T-helper 1 cell treated with Interleukin-12 subunit alpha and Interleukin-12 subunit beta and Interleukin-4 antibody, amounts not matched to agents 30 μg/mL and 1 μg/mL, for 36 hours (primary cell): ENCODE results near the gene RELT.
A peak's percentile ranks its signal among the peaks of the same experiment; 100 is the strongest.

Experiments
- H3K27ac Mint-ChIP-seq: one replicate; pipeline ENCODE4 v1.8.0; 2021; ENCODE audit warnings: mild to moderate bottlenecking, mixed read lengths
- H3K27me3 Mint-ChIP-seq: one replicate; pipeline ENCODE4 v1.8.0; 2021; ENCODE audit warnings: low read depth, mixed read lengths
- H3K36me3 Mint-ChIP-seq: one replicate; pipeline ENCODE4 v1.8.0; 2021; ENCODE audit warnings: low read depth, mixed read lengths
- H3K4me1 Mint-ChIP-seq: one replicate; pipeline ENCODE4 v1.8.0; 2021; ENCODE audit warnings: low read depth, mixed read lengths
- H3K4me3 Mint-ChIP-seq: one replicate; pipeline ENCODE4 v1.8.0; 2021; ENCODE audit warnings: mild to moderate bottlenecking, moderate library complexity, mixed read lengths
- H3K9me3 Mint-ChIP-seq: one replicate; pipeline ENCODE4 v1.8.0; 2021; ENCODE audit warnings: mixed read lengths

RELT gene

DNA sequence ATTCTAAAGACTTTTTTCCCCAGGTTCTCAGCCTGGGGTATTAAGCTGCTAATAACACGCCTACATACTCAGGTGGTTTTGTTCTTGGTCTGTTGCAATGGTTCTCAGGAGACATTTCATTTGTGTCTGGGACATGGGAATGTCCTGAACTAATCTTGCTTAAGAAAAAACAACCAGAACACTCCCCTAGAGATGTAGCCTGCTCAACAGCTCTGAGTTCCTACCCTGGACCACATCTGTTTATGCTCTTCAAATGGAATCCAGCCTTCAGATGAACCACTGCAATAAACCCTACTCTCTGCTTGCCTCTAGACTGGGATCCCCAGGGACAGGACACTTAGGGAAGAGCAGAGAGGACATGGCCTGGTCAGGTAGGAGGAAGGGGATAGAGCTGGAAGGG lies 29.9 kb downstream of the RELT start:
- Mint-ChIP-seq H3K4me3 (no peak overlapping the region), H3K27me3 (no peaks in the 10 kb centered on the region), H3K4me1 (peaks cover under 1% of the 10 kb centered on the region), H3K36me3 (peaks cover 21% of the 10 kb centered on the region), H3K9me3 (no peaks in the 10 kb centered on the region), H3K27ac (no peak overlapping the region)

GRCh38 chr11:73406619-73407018 lies 30.4 kb downstream of the RELT start:
- no peaks in the 10 kb centered on the region for H3K9me3 Mint-ChIP-seq
- H3K4me3 Mint-ChIP-seq, result no peak overlapping the region
- H3K27me3 Mint-ChIP-seq, result no peaks in the 10 kb centered on the region
- H3K36me3 Mint-ChIP-seq, result peaks cover 21% of the 10 kb centered on the region
- H3K27ac Mint-ChIP-seq, result no peak overlapping the region
- H3K4me1 Mint-ChIP-seq, result no peaks in the 10 kb centered on the region

GRCh38 chr11:73409431-73409830 lies 33.2 kb downstream of the RELT start:
- no peaks in the 10 kb centered on the region for H3K9me3 Mint-ChIP-seq
- peak overlapping the region; percentile 24 for H3K27ac Mint-ChIP-seq
- H3K4me3 Mint-ChIP-seq, result no peak overlapping the region
- H3K36me3 Mint-ChIP-seq, result peaks cover 25% of the 10 kb centered on the region
- no peaks in the 10 kb centered on the region for H3K4me1 Mint-ChIP-seq
- no peaks in the 10 kb centered on the region for H3K27me3 Mint-ChIP-seq

GRCh38 chr11:73410627-73411026 lies 34.4 kb downstream of the RELT start:
- Mint-ChIP-seq H3K27ac (peak overlapping the region; percentile 43), H3K27me3 (no peaks in the 10 kb centered on the region), H3K4me3 (no peak overlapping the region), H3K36me3 (peaks cover 25% of the 10 kb centered on the region), H3K4me1 (peaks cover 6% of the 10 kb centered on the region), H3K9me3 (no peaks in the 10 kb centered on the region)

DNA sequence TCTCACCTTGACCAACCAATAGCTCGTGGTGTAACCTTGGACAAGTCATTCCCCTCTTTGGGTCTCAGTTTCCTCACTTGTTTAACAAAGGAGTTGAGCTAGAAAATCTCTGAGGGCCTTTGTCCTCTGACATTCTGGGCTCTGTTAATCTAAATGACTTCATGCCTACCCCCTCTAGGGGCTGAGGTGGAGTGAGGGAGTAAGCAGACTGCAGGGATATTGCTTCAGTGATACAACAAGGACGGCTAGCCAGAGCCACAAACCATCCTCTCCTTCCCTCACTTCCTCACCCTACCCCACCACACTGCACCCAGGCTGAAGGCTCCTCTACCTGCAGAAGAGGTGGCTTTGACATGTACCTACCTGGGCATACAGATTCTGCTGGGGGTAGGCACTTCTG lies 34.8 kb downstream of the RELT start:
- Mint-ChIP-seq H3K36me3 (peaks cover 25% of the 10 kb centered on the region), H3K4me1 (peaks cover 6% of the 10 kb centered on the region), H3K4me3 (no peak overlapping the region), H3K27ac (no peak overlapping the region), H3K9me3 (no peaks in the 10 kb centered on the region), H3K27me3 (no peaks in the 10 kb centered on the region)

GRCh38 chr11:73412308-73412707 lies 36.1 kb downstream of the RELT start:
- Mint-ChIP-seq H3K27ac (no peak overlapping the region), H3K4me1 (peaks cover 9% of the 10 kb centered on the region), H3K9me3 (no peaks in the 10 kb centered on the region), H3K4me3 (no peak overlapping the region), H3K36me3 (peaks cover 27% of the 10 kb centered on the region), H3K27me3 (no peaks in the 10 kb centered on the region)

- Mint-ChIP-seq H3K36me3 (peaks cover 27% of the 10 kb centered on the region), H3K4me3 (no peak overlapping the region), H3K27ac (no peak overlapping the region), H3K9me3 (no peaks in the 10 kb centered on the region), H3K27me3 (no peaks in the 10 kb centered on the region), H3K4me1 (peaks cover 9% of the 10 kb centered on the region)
Observed at GRCh38 chr11:73413256-73413655, 37.1 kb downstream of the RELT start.

DNA sequence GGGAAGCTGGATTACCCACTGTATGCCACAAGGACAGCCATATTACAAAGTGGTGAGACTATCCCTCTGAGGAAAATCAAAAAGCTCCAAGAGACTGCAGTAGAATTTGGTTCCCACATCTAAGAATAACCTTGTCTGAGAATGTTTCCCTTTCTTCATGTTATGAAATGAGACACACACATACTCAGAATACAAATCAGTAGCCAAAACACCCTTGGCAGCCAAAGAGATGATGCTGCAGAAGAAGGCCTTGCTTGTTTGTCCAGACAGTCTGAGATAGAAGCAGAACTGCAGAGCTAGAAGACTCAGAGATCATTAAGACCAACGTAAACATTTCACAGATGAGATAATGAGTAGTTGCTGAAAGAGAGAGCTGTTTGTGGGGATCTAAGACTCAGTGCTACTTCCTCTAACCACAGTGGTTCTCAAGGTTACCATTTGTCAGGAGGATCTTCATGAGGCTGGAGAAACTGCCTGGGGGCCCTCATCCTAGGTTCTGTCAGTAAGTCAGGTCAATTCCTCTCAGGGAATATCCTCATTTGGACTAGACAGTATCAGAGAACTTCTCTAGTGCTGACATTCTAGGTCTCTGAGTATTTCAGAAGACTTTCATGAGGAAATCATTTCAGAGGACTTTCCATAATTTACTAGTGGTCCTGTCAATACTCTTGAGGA lies 38.9 kb downstream of the RELT start:
- H3K4me3 Mint-ChIP-seq, result no peak overlapping the region
- no peak overlapping the region for H3K27ac Mint-ChIP-seq
- H3K27me3 Mint-ChIP-seq, result no peaks in the 10 kb centered on the region
- no peaks in the 10 kb centered on the region for H3K9me3 Mint-ChIP-seq
- peaks cover 9% of the 10 kb centered on the region for H3K4me1 Mint-ChIP-seq
- H3K36me3 Mint-ChIP-seq, result peaks cover 22% of the 10 kb centered on the region

DNA sequence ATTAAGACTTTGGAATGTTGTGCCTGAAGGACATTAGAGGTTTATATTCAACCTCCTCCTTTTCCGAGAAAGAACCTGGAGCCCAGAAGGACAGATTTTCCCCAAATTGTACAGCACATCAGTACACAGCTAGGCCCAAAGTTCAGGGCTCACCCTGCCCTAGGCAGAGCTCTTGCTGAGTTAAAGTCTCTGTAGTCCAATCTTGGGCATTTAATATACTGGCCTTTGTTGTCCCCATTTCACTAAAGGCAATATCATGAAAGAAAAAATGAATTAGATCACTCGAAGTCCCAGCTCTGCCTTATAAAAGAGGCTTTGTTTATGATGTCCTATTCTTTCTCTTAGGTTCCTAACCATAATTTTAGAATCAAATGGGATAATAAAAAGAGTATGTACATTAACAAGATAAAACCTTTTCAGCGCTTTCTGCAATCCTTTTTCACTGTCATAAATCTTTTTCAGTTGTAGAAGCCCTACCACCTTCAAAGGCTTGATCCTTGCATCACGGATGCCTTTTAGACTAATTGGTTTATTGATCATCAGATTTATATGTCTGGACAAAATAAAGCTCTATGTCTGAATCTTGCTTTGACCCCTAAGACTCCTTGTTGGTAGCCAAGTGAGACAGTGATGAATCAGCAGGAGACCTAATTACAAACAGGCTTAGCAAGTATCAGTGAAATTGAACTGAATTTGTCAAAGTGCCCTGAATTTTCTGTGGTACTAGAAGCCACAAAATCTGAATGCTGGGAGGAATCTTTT lies 39.8 kb downstream of the RELT start:
- no peaks in the 10 kb centered on the region for H3K27me3 Mint-ChIP-seq
- H3K4me1 Mint-ChIP-seq, result peaks cover 9% of the 10 kb centered on the region
- H3K9me3 Mint-ChIP-seq, result no peaks in the 10 kb centered on the region
- H3K36me3 Mint-ChIP-seq, result peaks cover 20% of the 10 kb centered on the region
- no peak overlapping the region for H3K4me3 Mint-ChIP-seq
- H3K27ac Mint-ChIP-seq, result no peak overlapping the region

DNA sequence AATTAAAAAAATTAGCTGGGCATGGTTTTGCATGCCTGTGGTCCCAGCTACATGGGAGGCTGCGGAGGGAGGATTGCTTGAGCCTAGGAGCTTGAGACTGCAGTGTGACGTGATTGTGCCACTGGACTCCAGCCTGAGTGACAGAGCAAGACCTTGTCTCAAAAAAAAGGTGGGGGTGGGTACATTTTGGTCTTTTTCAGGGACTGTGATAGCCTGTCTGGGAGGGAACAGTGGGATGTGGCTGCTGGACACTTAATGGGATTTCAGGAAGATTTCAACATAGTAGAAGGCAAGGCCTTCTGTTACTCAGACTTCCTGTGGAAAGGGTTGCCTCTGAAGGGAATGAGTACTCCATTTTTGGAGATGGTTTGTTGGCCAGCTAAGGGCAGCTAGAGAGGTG lies 40.6 kb downstream of the RELT start:
- H3K4me1 Mint-ChIP-seq, result peaks cover 9% of the 10 kb centered on the region
- H3K27ac Mint-ChIP-seq, result no peak overlapping the region
- peaks cover 20% of the 10 kb centered on the region for H3K36me3 Mint-ChIP-seq
- H3K9me3 Mint-ChIP-seq, result no peaks in the 10 kb centered on the region
- H3K4me3 Mint-ChIP-seq, result no peak overlapping the region
- no peaks in the 10 kb centered on the region for H3K27me3 Mint-ChIP-seq

GRCh38 chr11:73420136-73420535 lies 43.9 kb downstream of the RELT start:
- no peaks in the 10 kb centered on the region for H3K9me3 Mint-ChIP-seq
- H3K27me3 Mint-ChIP-seq, result no peaks in the 10 kb centered on the region
- H3K4me1 Mint-ChIP-seq, result peaks cover 5% of the 10 kb centered on the region
- no peak overlapping the region for H3K4me3 Mint-ChIP-seq
- H3K27ac Mint-ChIP-seq, result no peak overlapping the region
- H3K36me3 Mint-ChIP-seq, result peaks cover 16% of the 10 kb centered on the region

DNA sequence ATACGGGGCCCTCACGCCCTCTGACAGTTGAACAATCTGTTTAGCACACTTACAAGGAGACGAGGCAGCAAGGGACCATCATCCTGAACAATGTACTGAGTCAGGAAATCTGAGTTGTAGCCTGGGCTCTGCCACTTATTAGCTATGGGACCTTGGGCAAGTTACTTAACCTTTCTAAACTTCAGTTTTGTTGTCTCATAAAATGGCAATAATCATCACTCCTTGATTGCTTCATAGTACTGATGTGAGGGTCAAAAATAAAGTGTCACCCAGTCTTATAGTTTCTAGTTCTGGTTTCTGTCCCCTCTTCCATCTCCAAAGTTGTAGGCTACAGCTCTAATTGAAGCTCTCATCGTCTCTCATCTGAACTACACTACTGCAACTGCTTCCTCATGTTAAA lies 46.7 kb downstream of the RELT start:
- H3K27me3 Mint-ChIP-seq, result no peaks in the 10 kb centered on the region
- H3K27ac Mint-ChIP-seq, result no peak overlapping the region
- H3K36me3 Mint-ChIP-seq, result peaks cover 8% of the 10 kb centered on the region
- peaks cover under 1% of the 10 kb centered on the region for H3K4me1 Mint-ChIP-seq
- no peak overlapping the region for H3K4me3 Mint-ChIP-seq
- no peaks in the 10 kb centered on the region for H3K9me3 Mint-ChIP-seq

GRCh38 chr11:73423506-73423905 lies 47.3 kb downstream of the RELT start:
- Mint-ChIP-seq H3K27ac (no peak overlapping the region), H3K36me3 (peaks cover 3% of the 10 kb centered on the region), H3K4me1 (peaks cover 7% of the 10 kb centered on the region), H3K4me3 (no peak overlapping the region), H3K27me3 (no peaks in the 10 kb centered on the region), H3K9me3 (no peaks in the 10 kb centered on the region)

DNA sequence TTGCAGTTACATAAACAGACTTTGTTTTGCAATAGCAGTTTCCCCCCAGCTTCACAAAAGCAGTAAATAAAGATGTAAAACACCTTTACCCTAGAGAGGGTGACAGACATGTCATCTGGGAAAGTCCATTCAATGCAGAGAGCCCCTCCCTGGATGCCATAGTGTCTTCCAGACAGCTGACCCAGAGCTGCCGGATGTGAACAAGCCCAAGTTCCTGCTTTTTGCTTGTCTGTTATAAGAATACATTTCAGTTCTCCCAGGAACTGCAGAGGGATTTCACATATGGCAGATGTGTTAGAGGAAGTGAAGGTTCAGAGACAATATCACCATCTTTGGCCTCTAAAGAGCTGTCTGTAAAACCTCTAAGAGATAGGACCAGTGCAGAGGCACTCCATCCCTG lies 48.9 kb downstream of the RELT start:
- Mint-ChIP-seq H3K27ac (no peak overlapping the region), H3K9me3 (no peaks in the 10 kb centered on the region), H3K4me3 (no peak overlapping the region), H3K36me3 (peaks cover 3% of the 10 kb centered on the region), H3K27me3 (no peaks in the 10 kb centered on the region), H3K4me1 (peaks cover 7% of the 10 kb centered on the region)

GRCh38 chr11:73426219-73426850 lies 50.1 kb downstream of the RELT start:
- Mint-ChIP-seq H3K4me1 (peaks cover 7% of the 10 kb centered on the region), H3K4me3 (no peak overlapping the region), H3K27me3 (no peaks in the 10 kb centered on the region), H3K36me3 (peaks cover 3% of the 10 kb centered on the region), H3K27ac (no peak overlapping the region), H3K9me3 (no peaks in the 10 kb centered on the region)
